GM12864 (cell line): ENCODE data around the gene CBLIF.
"Not testable (repeated sequence)": the region's sequence is repeated elsewhere in the genome, so short reads cannot be mapped to it uniquely, and the experiment has no call there.

Experiments used
- DNase-seq: peaks from one replicate; pipeline ENCODE4 v3.0.0-alpha.2; 2011; ENCODE audit warnings: low read depth
- H3K4me3 ChIP-seq: 2 replicates; pipeline ENCODE4 v1.5.1; 2011; ENCODE audit warnings: mild to moderate bottlenecking, low read depth, low read length, control low read depth
- CTCF ChIP-seq: IDR thresholded peaks from 2 replicates; pipeline ENCODE4 v1.5.1; 2011; ENCODE audit warnings: low read depth, mild to moderate bottlenecking, moderate library complexity, low read length, control low read depth, inconsistent platforms; ENCODE audit errors: missing control alignments

CBLIF gene

GRCh38 chr11:59822989-59823566, 22.2 kb downstream of the CBLIF start:
- no peak overlapping the region for H3K4me3 ChIP-seq

GRCh38 chr11:59818572-59818971, 26.7 kb downstream of the CBLIF start:
- no peak for DNase-seq

More at GRCh38 chr11:59822989-59823566, 22.2 kb downstream of the CBLIF start:
- DNase-seq: peak; percentile 16
- TF ChIP-seq CTCF: peak; percentile 49

GRCh38 chr11:59816434-59816833, 28.9 kb downstream of the CBLIF start:
- DNase-seq, H3K4me3 ChIP-seq: not testable (repeated sequence)

More at GRCh38 chr11:59818572-59818971, 26.7 kb downstream of the CBLIF start:
- H3K4me3 ChIP-seq: no peak overlapping the region
- no peak for TF ChIP-seq CTCF

GRCh38 chr11:59815754-59816153, 29.5 kb downstream of the CBLIF start:
- TF ChIP-seq CTCF: no peak
- H3K4me3 ChIP-seq: no peak overlapping the region
- DNase-seq: no peak

- TF ChIP-seq CTCF: no peak
- no peak overlapping the region for H3K4me3 ChIP-seq
These were observed 31.3 kb downstream of the CBLIF start for GRCh38 chr11:59814021-59814420.

GRCh38 chr11:59813364-59813763, 31.9 kb downstream of the CBLIF start:
- no peak overlapping the region for H3K4me3 ChIP-seq
- no peak for TF ChIP-seq CTCF
- no peak for DNase-seq

More at GRCh38 chr11:59814021-59814420, 31.3 kb downstream of the CBLIF start:
- DNase-seq: no peak

- no peak overlapping the region for H3K4me3 ChIP-seq
- no peak for DNase-seq
- TF ChIP-seq CTCF: no peak
These were observed 33.1 kb downstream of the CBLIF start for GRCh38 chr11:59812220-59812619.
